ENCODE results near the gene CLASP2.

The CLASP2 gene

DNA sequence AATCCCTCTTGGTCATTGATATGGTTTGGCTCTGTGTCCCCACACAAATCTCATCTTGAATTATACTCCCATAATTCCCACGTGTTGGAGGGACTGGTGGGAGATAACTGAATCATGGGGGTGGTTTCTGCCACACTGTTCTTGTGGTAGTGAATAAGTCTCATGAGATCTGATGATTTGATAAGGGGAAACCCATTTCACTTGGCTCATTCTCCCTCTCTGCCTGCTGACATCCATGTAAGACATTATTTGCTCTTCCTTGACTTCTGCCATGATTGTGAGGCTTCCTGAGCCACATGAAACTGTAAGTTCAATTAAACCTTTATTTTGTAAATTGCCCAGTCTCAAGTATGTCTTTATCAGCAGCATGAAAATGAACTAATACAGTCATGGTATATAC is 171.0 kb downstream of the CLASP2 start:
- Histone ChIP-seq H4K20me1 (ENCODE audit: insufficient read depth, low read length) (no peaks in the 10 kb centered on the region), H3K4me1 (ENCODE audit: low read length) (no peaks in the 10 kb centered on the region), H3K36me3 (replicated peaks; ENCODE audit: insufficient read depth, low read length) (no peaks in the 10 kb centered on the region), H3K4me3 (ENCODE audit: low read length) (no peak overlapping the region), H2AFZ (ENCODE audit: low read length) (no peak overlapping the region), H3K27ac (ENCODE audit: low read length) (no peak overlapping the region), H3K9ac (ENCODE audit: low read length) (no peak overlapping the region), H3K4me2 (ENCODE audit: low read depth, low read length) (no peak overlapping the region), H3K9me3 (replicated peaks; ENCODE audit: insufficient read depth, low read length) (no peaks in the 10 kb centered on the region), H3K9me2 (replicated peaks; ENCODE audit: insufficient read depth, low read length) (no peaks in the 10 kb centered on the region), H3F3A (ENCODE audit: insufficient read depth, low read length) (no peaks in the 10 kb centered on the region), H3K27me3 (replicated peaks; ENCODE audit: insufficient read depth, low read length) (no peaks in the 10 kb centered on the region), H3K79me2 (ENCODE audit: low read length) (no peaks in the 10 kb centered on the region)
- no peak for TF ChIP-seq EZH2phosphoT487 (IDR thresholded peaks at IDR 0.05; ENCODE audit: low read length)
- no peak for TF ChIP-seq EZH2 (optimal IDR thresholded peaks at IDR 0.05; ENCODE audit: low read depth, low read length)
- TF ChIP-seq, protein P1, sequence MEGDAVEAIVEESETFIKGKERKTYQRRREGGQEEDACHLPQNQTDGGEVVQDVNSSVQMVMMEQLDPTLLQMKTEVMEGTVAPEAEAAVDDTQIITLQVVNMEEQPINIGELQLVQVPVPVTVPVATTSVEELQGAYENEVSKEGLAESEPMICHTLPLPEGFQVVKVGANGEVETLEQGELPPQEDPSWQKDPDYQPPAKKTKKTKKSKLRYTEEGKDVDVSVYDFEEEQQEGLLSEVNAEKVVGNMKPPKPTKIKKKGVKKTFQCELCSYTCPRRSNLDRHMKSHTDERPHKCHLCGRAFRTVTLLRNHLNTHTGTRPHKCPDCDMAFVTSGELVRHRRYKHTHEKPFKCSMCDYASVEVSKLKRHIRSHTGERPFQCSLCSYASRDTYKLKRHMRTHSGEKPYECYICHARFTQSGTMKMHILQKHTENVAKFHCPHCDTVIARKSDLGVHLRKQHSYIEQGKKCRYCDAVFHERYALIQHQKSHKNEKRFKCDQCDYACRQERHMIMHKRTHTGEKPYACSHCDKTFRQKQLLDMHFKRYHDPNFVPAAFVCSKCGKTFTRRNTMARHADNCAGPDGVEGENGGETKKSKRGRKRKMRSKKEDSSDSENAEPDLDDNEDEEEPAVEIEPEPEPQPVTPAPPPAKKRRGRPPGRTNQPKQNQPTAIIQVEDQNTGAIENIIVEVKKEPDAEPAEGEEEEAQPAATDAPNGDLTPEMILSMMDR (IDR thresholded peaks at IDR 0.05; ENCODE audit: low read length) = no peak
- no peak for DNase-seq

DNA sequence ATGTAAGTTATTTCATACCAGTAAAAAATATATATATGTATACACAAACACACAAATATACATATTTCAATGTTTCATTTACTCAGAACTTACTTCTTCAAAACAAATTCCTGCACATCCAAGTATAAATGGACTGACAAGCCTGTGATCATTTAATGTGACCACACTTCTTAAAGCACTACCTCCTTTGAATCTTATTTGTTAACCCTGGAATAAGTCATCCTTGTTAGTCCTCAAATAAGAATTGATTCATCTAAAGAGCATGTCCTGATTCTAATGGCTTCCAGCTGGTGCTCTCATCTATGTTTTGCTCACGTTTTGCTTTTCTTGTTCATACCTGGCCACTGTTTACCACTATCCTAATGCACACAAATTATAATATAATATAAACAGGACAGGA is 173.9 kb downstream of the CLASP2 start:
- TF ChIP-seq EZH2 (optimal IDR thresholded peaks at IDR 0.05; ENCODE audit: low read depth, low read length) (no peak), EZH2phosphoT487 (IDR thresholded peaks at IDR 0.05; ENCODE audit: low read length) (no peak)
- TF ChIP-seq, protein P1 (IDR thresholded peaks at IDR 0.05; ENCODE audit: low read length) = no peak
- Histone ChIP-seq H4K20me1 (ENCODE audit: insufficient read depth, low read length) (no peaks in the 10 kb centered on the region), H3K79me2 (ENCODE audit: low read length) (no peaks in the 10 kb centered on the region), H3K4me1 (ENCODE audit: low read length) (no peaks in the 10 kb centered on the region), H3K4me2 (ENCODE audit: low read depth, low read length) (no peak overlapping the region), H3K9me3 (replicated peaks; ENCODE audit: insufficient read depth, low read length) (no peaks in the 10 kb centered on the region), H3K4me3 (ENCODE audit: low read length) (no peak overlapping the region), H3K36me3 (replicated peaks; ENCODE audit: insufficient read depth, low read length) (no peaks in the 10 kb centered on the region), H3K9me2 (replicated peaks; ENCODE audit: insufficient read depth, low read length) (no peaks in the 10 kb centered on the region), H3K27ac (ENCODE audit: low read length) (no peak overlapping the region), H3K9ac (ENCODE audit: low read length) (no peak overlapping the region), H2AFZ (ENCODE audit: low read length) (no peak overlapping the region), H3K27me3 (replicated peaks; ENCODE audit: insufficient read depth, low read length) (no peaks in the 10 kb centered on the region), H3F3A (ENCODE audit: insufficient read depth, low read length) (no peaks in the 10 kb centered on the region)
- no peak for DNase-seq

DNA sequence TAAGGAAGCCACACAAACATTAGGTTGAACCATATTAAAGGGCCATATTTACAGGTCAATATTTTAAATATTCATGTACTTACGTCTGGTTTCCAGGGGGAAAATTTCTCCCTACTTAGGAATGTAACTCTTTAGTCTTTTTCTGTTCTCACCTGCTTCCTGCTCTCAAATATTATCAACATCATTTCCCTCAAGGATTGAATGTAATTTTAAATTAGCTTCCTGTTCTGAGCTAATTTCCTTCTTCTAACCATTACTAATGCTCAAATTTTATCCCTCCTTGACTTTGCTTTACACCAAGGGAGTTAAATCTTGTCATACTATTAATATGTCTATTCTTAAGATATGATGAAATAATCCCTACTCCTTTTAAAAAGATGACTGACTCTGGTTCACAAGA is 174.5 kb downstream of the CLASP2 start:
- no peaks in the 10 kb centered on the region for H3K4me1 ChIP-seq (ENCODE audit: low read length)
- no peak overlapping the region for H3K9ac ChIP-seq (ENCODE audit: low read length)
- H3K4me2 ChIP-seq (ENCODE audit: low read depth, low read length) = no peak overlapping the region
- H3K9me3 ChIP-seq (replicated peaks; ENCODE audit: insufficient read depth, low read length) = no peaks in the 10 kb centered on the region
- H3F3A ChIP-seq (ENCODE audit: insufficient read depth, low read length) = no peaks in the 10 kb centered on the region
- no peak overlapping the region for H3K27ac ChIP-seq (ENCODE audit: low read length)
- H2AFZ ChIP-seq (ENCODE audit: low read length) = no peak overlapping the region
- H3K9me2 ChIP-seq (replicated peaks; ENCODE audit: insufficient read depth, low read length) = no peaks in the 10 kb centered on the region
- H3K36me3 ChIP-seq (replicated peaks; ENCODE audit: insufficient read depth, low read length) = no peaks in the 10 kb centered on the region
- H3K79me2 ChIP-seq (ENCODE audit: low read length) = no peaks in the 10 kb centered on the region
- no peaks in the 10 kb centered on the region for H4K20me1 ChIP-seq (ENCODE audit: insufficient read depth, low read length)
- no peaks in the 10 kb centered on the region for H3K27me3 ChIP-seq (replicated peaks; ENCODE audit: insufficient read depth, low read length)
- no peak overlapping the region for H3K4me3 ChIP-seq (ENCODE audit: low read length)
- no peak for DNase-seq
- TF ChIP-seq EZH2 (optimal IDR thresholded peaks at IDR 0.05; ENCODE audit: low read depth, low read length) (no peak), EZH2phosphoT487 (IDR thresholded peaks at IDR 0.05; ENCODE audit: low read length) (no peak)
- TF ChIP-seq, protein P1 (IDR thresholded peaks at IDR 0.05; ENCODE audit: low read length) = no peak

All from MM.1S (cell line).